Transverse colon (tissue), 4 donors: ENCODE measurements around the gene SPATA17.

Experiments used
- EP300 ChIP-seq: sonication (generic); formaldehyde crosslinking; IDR thresholded peaks from one replicate; pipeline ENCODE4 v1.6.1; 2017; ENCODE audit warnings: antibody characterized with exemption, low read depth
- POLR2A ChIP-seq: fragments of 450-650 bp; IDR thresholded peaks from one replicate; pipeline ENCODE4 v1.6.1; 2016; ENCODE audit warnings: antibody characterized with exemption, mild to moderate bottlenecking, moderate library complexity
- POLR2AphosphoS5 ChIP-seq, 3 donors: sonication (generic); formaldehyde crosslinking; IDR thresholded peaks; one replicate each; pipeline ENCODE4 v1.6.1; 2016; ENCODE audit warnings: antibody characterized with exemption in 3 of 3
- TF ChIP-seq, protein P1 (sequence below), 5 experiments: fragments of 200-600 bp in 3 of 5; fragments of 450-650 bp in 2 of 5; sonication (generic) in 3 of 5; IDR thresholded peaks; 1 replicate in 2 of 5; 2 replicates in 3 of 5; pipeline ENCODE4 v1.5.1; 2016 to 2017; ENCODE audit warnings: antibody characterized with exemption in 5 of 5, inconsistent platforms in 3 of 5, mild to moderate bottlenecking in 2 of 5, moderate library complexity in 1 of 5

DNA sequence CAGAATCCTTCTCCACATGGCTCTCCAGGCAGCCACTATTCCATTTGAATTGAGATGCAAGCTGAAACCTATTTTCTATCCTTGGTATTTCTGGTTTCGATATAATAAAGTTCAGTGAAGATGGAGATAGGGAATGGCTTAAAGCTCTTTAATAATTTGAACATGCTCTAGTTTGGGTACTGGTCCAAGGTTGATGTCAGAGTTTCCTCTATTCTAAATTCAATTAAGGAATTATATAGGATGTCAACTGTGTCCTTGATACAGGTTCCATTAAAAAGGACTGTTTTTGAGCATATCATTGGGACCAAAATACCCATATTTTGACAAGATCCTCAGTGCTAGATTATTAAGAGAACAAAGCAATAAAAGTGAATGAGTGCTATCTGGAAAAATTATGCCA lies 245.3 kb downstream of the SPATA17 start:
- TF ChIP-seq EP300: no peak
- TF ChIP-seq, protein P1, sequence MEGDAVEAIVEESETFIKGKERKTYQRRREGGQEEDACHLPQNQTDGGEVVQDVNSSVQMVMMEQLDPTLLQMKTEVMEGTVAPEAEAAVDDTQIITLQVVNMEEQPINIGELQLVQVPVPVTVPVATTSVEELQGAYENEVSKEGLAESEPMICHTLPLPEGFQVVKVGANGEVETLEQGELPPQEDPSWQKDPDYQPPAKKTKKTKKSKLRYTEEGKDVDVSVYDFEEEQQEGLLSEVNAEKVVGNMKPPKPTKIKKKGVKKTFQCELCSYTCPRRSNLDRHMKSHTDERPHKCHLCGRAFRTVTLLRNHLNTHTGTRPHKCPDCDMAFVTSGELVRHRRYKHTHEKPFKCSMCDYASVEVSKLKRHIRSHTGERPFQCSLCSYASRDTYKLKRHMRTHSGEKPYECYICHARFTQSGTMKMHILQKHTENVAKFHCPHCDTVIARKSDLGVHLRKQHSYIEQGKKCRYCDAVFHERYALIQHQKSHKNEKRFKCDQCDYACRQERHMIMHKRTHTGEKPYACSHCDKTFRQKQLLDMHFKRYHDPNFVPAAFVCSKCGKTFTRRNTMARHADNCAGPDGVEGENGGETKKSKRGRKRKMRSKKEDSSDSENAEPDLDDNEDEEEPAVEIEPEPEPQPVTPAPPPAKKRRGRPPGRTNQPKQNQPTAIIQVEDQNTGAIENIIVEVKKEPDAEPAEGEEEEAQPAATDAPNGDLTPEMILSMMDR (IDR thresholded peaks at IDR 0.05): no peak
- no peak for TF ChIP-seq POLR2A
- TF ChIP-seq POLR2AphosphoS5 (IDR thresholded peaks at IDR 0.05): no peak
